Lung (tissue), 12 donors: ENCODE results near the gene MECP2. TPM values are rescaled to one million over a fixed set of nuclear protein-coding genes. Genes with fewer than 3 reads are reported as not detected.

Experiments used
- ATAC-seq: fragments of 200-7000 bp; cut with Tn5 transposase; one replicate; pipeline ENCODE4 v1.9.1; 2020; ENCODE audit warnings: moderate number of reproducible peaks; ENCODE audit not compliant: insufficient read depth, low FRiP score
- DNase-seq, 3 donors: peaks; one replicate each; pipeline ENCODE4 v3.0.0-alpha.2; 2013 to 2017
- H3K27ac ChIP-seq, 2 donors: one replicate each; pipeline ENCODE4 v1.5.1; 2013; ENCODE audit warnings: mild to moderate bottlenecking in 2 of 2, moderate library complexity in 2 of 2, control low read depth in 1 of 2, inconsistent platforms in 1 of 2, low read depth in 1 of 2, low read length in 1 of 2
- H3K27me3 ChIP-seq, 3 donors: one replicate each; pipeline ENCODE4 v1.5.1; 2013; ENCODE audit warnings: low read length in 2 of 3; ENCODE audit not compliant: control insufficient read depth in 3 of 3, insufficient read depth in 3 of 3
- H3K36me3 ChIP-seq, 4 donors: one replicate each; pipeline ENCODE4 v1.5.1; 2013; ENCODE audit warnings: low read length in 4 of 4, mild to moderate bottlenecking in 1 of 4, moderate library complexity in 1 of 4; ENCODE audit not compliant: control insufficient read depth in 4 of 4, insufficient read depth in 4 of 4
- H3K4me1 ChIP-seq, 5 donors: one replicate each; pipeline ENCODE4 v1.5.1; 2013; ENCODE audit warnings: low read length in 5 of 5, mild to moderate bottlenecking in 2 of 5, moderate library complexity in 1 of 5; ENCODE audit not compliant: control insufficient read depth in 5 of 5, insufficient read depth in 5 of 5
- H3K4me3 ChIP-seq: one replicate; pipeline ENCODE4 v1.5.1; 2013; ENCODE audit warnings: mild to moderate bottlenecking, control low read depth, moderate library complexity
- H3K9ac ChIP-seq, 2 donors: one replicate each; pipeline ENCODE4 v1.5.1; 2013; ENCODE audit warnings: low read length in 2 of 2, control low read depth in 1 of 2; ENCODE audit not compliant: insufficient read depth in 1 of 2
- H3K9me3 ChIP-seq, 4 donors: one replicate each; pipeline ENCODE4 v1.5.1; 2013; ENCODE audit warnings: low read length in 3 of 4, mild to moderate bottlenecking in 1 of 4, moderate library complexity in 1 of 4; ENCODE audit not compliant: control insufficient read depth in 4 of 4, insufficient read depth in 3 of 4
- WGBS, 2 donors: extraction: QIAGEN DNeasy Blood & Tissue Kit; methylation state at CpG; one replicate each; pipeline ENCODE4 v1.1.7; 2013; 5-methylcytosine and 5-hydroxymethylcytosine counted together
- polyA plus RNA-seq, 2 donors: library from polyadenylated mRNA; stranded (reverse); fragments of 200-250 nt; gene quantifications; one replicate each; pipeline ENCODE4 v1.2.1, GENCODE V29; 2013
- total RNA-seq, 2 donors: library from RNA; depleted of rRNA in 1 of 2; stranded (reverse); fragments of >200 nt in 1 of 2; gene quantifications; one replicate each; pipeline ENCODE4 v1.2.1, GENCODE V29; 2014 to 2021
- TF ChIP-seq, protein P1 (sequence below): IDR thresholded peaks from 2 replicates; pipeline ENCODE4 v1.5.1; 2012; ENCODE audit warnings: mild to moderate bottlenecking; ENCODE audit errors: control extremely low read depth, extremely low read depth
- donor health status: control.
- donor health status: control.
- donor health status: Bipolar disorder and iron deficiency.
- donor health status: healthy.
- donor health status: DM: yes; HTN: yes; CAD: no.

The MECP2 gene
- total and polyA plus RNA-seq, 4 donors = 20.4 to 62.9 (median 38.9) TPM

DNA sequence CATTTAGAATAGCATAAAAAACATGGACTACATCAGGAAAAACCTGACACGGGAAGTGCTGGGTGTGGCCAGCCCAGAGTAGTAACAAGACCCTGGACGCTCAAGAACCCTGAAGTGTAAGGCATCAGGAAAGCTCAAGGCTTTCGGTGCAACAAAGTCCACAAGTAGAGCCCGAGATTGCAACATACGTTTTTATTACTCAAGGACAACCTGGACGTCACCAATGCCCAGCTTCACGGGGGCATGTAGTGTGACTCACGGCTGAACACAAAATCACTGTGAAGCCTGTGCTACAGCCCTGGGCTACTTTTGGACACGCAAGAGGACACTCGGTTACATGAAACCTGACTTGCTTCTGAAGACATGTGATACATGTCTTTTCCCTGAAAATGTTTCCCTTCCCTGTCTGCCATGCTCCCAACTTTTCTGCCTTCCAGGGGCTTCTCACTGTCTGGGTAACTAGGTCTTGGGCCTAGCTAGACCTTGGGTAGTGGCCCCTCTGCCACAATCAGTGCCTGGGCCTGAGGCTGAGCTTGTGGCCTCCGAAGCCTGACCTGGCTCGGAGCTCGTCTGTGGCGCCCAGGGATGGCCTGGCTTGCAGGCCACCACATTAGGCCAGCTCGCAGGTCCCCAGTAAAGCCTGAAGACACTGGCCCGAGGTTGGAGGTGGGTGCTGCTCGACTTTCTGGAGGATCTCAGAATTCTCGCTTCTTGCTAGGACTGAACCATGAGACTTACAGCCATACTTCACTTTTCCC lies 87.0 kb downstream of the MECP2 start:
- ATAC-seq (no peak), DNase-seq (peak in 1 of 3 donors; percentile 53)
- peaks cover 0 to 5% (median 0%) of the 10 kb centered on the region in 5 donors for H3K4me1 ChIP-seq
- no peak overlapping the region for H3K9ac ChIP-seq
- peaks cover 0 to 5% (median 0%) of the 10 kb centered on the region in 4 donors for H3K9me3 ChIP-seq
- TF ChIP-seq, protein P1, sequence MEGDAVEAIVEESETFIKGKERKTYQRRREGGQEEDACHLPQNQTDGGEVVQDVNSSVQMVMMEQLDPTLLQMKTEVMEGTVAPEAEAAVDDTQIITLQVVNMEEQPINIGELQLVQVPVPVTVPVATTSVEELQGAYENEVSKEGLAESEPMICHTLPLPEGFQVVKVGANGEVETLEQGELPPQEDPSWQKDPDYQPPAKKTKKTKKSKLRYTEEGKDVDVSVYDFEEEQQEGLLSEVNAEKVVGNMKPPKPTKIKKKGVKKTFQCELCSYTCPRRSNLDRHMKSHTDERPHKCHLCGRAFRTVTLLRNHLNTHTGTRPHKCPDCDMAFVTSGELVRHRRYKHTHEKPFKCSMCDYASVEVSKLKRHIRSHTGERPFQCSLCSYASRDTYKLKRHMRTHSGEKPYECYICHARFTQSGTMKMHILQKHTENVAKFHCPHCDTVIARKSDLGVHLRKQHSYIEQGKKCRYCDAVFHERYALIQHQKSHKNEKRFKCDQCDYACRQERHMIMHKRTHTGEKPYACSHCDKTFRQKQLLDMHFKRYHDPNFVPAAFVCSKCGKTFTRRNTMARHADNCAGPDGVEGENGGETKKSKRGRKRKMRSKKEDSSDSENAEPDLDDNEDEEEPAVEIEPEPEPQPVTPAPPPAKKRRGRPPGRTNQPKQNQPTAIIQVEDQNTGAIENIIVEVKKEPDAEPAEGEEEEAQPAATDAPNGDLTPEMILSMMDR = no peak
- no peak overlapping the region for H3K4me3 ChIP-seq
- H3K27ac ChIP-seq = peak overlapping the region in 1 of 2 donors; percentile 79
- H3K36me3 ChIP-seq = peaks cover 0 to 7% (median 0%) of the 10 kb centered on the region in 4 donors
- H3K27me3 ChIP-seq = no peaks in the 10 kb centered on the region
- WGBS, 2 donors = 66 to 79% methylated on average over 18 of the region's 18 CpGs

DNA sequence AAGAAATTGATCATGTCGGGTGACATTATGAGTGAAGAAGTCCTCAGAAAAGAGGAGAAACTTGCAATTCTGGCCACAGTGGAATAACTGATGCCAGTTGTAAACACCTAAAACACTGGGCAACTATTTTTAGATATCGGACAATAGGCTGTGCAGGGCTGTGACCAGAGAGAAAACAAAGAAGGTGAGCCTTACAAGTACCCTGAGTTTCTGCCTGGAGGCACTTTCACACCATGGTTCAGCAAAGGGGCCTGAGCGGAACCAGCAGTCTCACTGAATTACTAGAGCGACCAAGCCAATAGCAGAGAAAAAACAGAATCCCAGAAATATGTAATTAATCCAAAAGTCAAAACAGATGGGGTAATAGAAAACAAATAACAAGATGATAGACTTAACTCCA lies 89.0 kb downstream of the MECP2 start:
- peaks cover 0 to 5% (median 0%) of the 10 kb centered on the region in 4 donors for H3K9me3 ChIP-seq
- H3K9ac ChIP-seq = no peak overlapping the region
- H3K4me3 ChIP-seq = no peak overlapping the region
- peaks cover 0 to 3% (median 0%) of the 10 kb centered on the region in 5 donors for H3K4me1 ChIP-seq
- DNase-seq = no peak
- peaks cover 0 to 4% (median 0%) of the 10 kb centered on the region in 3 donors for H3K27me3 ChIP-seq
- WGBS, 2 donors = 64 to 77% methylated on average over 4 of the region's 4 CpGs
- ATAC-seq = no peak
- TF ChIP-seq, protein P1 = no peak
- H3K27ac ChIP-seq = no peak overlapping the region
- H3K36me3 ChIP-seq = peaks cover 0 to 2% (median 0%) of the 10 kb centered on the region in 4 donors

DNA sequence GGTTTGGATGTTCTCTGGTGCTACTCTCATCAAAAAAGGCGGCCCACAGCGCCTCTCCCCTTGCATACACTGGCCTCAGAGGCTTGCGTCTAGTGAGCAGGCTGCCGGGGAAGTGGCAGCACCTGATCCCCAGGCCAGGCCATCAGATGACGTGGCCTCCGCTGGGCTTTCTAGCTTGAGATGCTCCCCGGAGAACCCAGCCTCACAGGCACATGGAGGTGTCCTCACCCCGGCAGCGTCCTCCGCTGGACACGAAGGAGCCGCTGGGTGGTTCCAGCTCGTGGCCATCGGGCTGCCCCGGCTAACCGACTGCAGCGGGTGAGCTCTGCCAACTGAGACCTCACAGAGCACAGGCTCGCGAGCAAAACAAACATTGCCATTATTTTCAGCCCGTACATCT lies 90.6 kb downstream of the MECP2 start:
- TF ChIP-seq, protein P1 = no peak
- 93 to 94% methylated on average over 19 to 20 of the region's 20 CpGs for WGBS, 2 donors
- Histone ChIP-seq H3K36me3 (no peaks in the 10 kb centered on the region), H3K27ac (no peak overlapping the region), H3K9ac (no peak overlapping the region), H3K9me3 (peaks cover 0 to 5% (median 0%) of the 10 kb centered on the region in 4 donors), H3K4me1 (no peaks in the 10 kb centered on the region), H3K4me3 (no peak overlapping the region), H3K27me3 (peaks cover 0 to 4% (median 0%) of the 10 kb centered on the region in 3 donors)
- ATAC-seq (no peak), DNase-seq (no peak)
